ENCODE data around the gene TMTC4. TPM values are rescaled to one million over a fixed set of nuclear protein-coding genes. Genes with fewer than 3 reads are reported as not detected.

TMTC4 gene
- total and polyA plus RNA-seq, 2 of the 4 experiments (the other 2 are of a cell fraction), result 8.4 to 14.3 TPM

DNA sequence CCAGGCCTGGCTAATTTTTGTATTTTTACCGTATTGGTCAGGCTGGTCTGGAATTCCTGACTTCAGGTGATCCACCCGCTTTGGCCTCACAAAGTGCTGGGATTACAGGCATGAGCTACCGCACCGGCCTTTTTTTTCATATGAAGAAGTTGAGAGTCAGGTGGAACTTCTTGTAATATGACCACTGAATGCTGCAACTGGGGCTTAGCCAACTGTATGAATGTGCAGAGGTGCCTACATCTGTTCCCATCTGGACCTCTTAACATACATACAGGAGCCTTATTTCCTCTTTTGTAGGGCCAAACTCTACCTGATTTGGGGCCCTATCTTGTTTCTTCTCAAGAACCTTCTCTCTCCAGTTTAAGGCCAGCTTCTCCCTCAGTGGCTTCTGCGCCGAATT is 74.1 kb downstream of the TMTC4 start:
- Histone ChIP-seq H3K9ac (ENCODE audit: low read depth, low read length) (no peak overlapping the region), H3K14ac (replicated peaks; ENCODE audit: low read depth, low read length) (no peak overlapping the region), H4K91ac (ENCODE audit: insufficient read depth, low read depth, low read length) (no peak overlapping the region), H3K79me1 (ENCODE audit: low read depth in 1 of 2, low read length in 2 of 2) (no peaks in the 10 kb centered on the region), H3K4me3 (ENCODE audit: insufficient read depth, low read depth, low read length) (no peak overlapping the region), H3K36me3 (ENCODE audit: control insufficient read depth, insufficient read depth, low read length) (no peaks in the 10 kb centered on the region), H2AFZ (replicated peaks; ENCODE audit: low read length, poor library complexity) (no peak overlapping the region), H3K4ac (ENCODE audit: low read depth, low read length) (no peak overlapping the region), H2BK5ac (ENCODE audit: low read depth, low read length, poor library complexity, severe bottlenecking) (no peak overlapping the region), H2AK9ac (replicated peaks; ENCODE audit: low read depth, low read length, poor library complexity) (no peak overlapping the region), H4K20me1 (ENCODE audit: insufficient read depth, low read length) (no peaks in the 10 kb centered on the region), H4K5ac (ENCODE audit: low read depth, low read length) (no peak overlapping the region), H3K27ac (ENCODE audit: insufficient read depth, low read length) (no peak overlapping the region), H2BK120ac (ENCODE audit: low read depth, low read length) (no peak overlapping the region), H3K9me3 (ENCODE audit: control insufficient read depth, insufficient read depth, low read length) (no peaks in the 10 kb centered on the region; the same call in 1 of the 2 replicates), H3K23ac (ENCODE audit: low read depth, low read length) (no peak overlapping the region), H2BK15ac (ENCODE audit: low read depth, low read length) (no peak overlapping the region), H4K8ac (ENCODE audit: low read depth in 2 of 2, low read length in 2 of 2) (no peak overlapping the region), H3K4me2 (ENCODE audit: low read depth, low read length) (no peak overlapping the region), H3K27me3 (ENCODE audit: control insufficient read depth, insufficient read depth, low read length) (no peaks in the 10 kb centered on the region; the same call in 1 of the 2 replicates), H2AK5ac (ENCODE audit: low read depth, low read length) (no peak overlapping the region), H3K9me1 (ENCODE audit: insufficient read depth, low read length) (no peaks in the 10 kb centered on the region), H3K56ac (ENCODE audit: extremely low read depth, insufficient read depth, low read length) (no peak overlapping the region), H3K18ac (ENCODE audit: low read depth, low read length) (no peak overlapping the region), H2BK20ac (ENCODE audit: low read depth, low read length) (no peak overlapping the region), H3K4me1 (ENCODE audit: control insufficient read depth, insufficient read depth, low read length) (no peaks in the 10 kb centered on the region)
- intact Hi-C loops (cut with micrococcal nuclease), result no loop called here
- no peak for TF ChIP-seq ELK1 (IDR thresholded peaks at IDR 0.05; ENCODE audit: borderline replicate concordance, low read depth, low read length)
- TF ChIP-seq POLR2A (IDR thresholded peaks at IDR 0.05; ENCODE audit: low read depth, low read length), result no peak
- no peak for TF ChIP-seq RCOR1 (IDR thresholded peaks at IDR 0.05; ENCODE audit: insufficient replicate concordance, low read length)
- TF ChIP-seq MXI1 (IDR thresholded peaks at IDR 0.05; ENCODE audit: borderline replicate concordance, low read depth, low read length), result no peak
- TF ChIP-seq SMC3 (IDR thresholded peaks at IDR 0.05; ENCODE audit: low read depth, low read length), result no peak
- no peak for TF ChIP-seq FOS (IDR thresholded peaks at IDR 0.05; ENCODE audit: low read depth, low read length)
- TF ChIP-seq CTCF (conservative IDR thresholded peaks at IDR 0.05; ENCODE audit: low read depth, low read length), result no peak
- TF ChIP-seq, protein P1, sequence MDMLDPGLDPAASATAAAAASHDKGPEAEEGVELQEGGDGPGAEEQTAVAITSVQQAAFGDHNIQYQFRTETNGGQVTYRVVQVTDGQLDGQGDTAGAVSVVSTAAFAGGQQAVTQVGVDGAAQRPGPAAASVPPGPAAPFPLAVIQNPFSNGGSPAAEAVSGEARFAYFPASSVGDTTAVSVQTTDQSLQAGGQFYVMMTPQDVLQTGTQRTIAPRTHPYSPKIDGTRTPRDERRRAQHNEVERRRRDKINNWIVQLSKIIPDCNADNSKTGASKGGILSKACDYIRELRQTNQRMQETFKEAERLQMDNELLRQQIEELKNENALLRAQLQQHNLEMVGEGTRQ (IDR thresholded peaks at IDR 0.05; ENCODE audit: low read depth, low read length), result no peak
- TF ChIP-seq BHLHE40 (IDR thresholded peaks at IDR 0.05; ENCODE audit: low read depth, low read length), result no peak
- TF ChIP-seq RFX5 (IDR thresholded peaks at IDR 0.05; ENCODE audit: low read depth, low read length), result no peak
- no peak for TF ChIP-seq CHD1 (IDR thresholded peaks at IDR 0.05; ENCODE audit: low read depth, low read length)
- no peak for TF ChIP-seq NFE2L2 (IDR thresholded peaks at IDR 0.05; ENCODE audit: low read depth, low read length)
- TF ChIP-seq MAZ (IDR thresholded peaks at IDR 0.05; ENCODE audit: borderline replicate concordance, low read depth, low read length), result no peak
- no peak for TF ChIP-seq MAFK (IDR thresholded peaks at IDR 0.05; ENCODE audit: low read depth, low read length)
- no peak for TF ChIP-seq CEBPB (IDR thresholded peaks at IDR 0.05; ENCODE audit: low read depth, low read length)
- no peak for TF ChIP-seq RAD21 (IDR thresholded peaks at IDR 0.05; ENCODE audit: low read length)
- no TSS peak for BruUV-seq (replicated peaks)
- dilution Hi-C loops (cut with HindIII; ENCODE audit: low sequenced_read_pairs, unreplicated experiment), result no loop called here
- ChIA-PET CTCF (interaction anchor here (0.6 kb wide), 1 partner anchor 12 kb away, joined by 4 read pairs; no protein-coding TSS in a partner anchor), POLR2A (ENCODE audit: unreplicated experiment) (no interaction called here)
- in situ Hi-C loops (cut with MboI; ENCODE audit: low sequenced_read_pairs), result no loop called here
- ATAC-seq (ENCODE audit: low read depth), result no peak
- DNase-seq, result no peak
- WGBS, 2 experiments (ENCODE audit: extremely low coverage in 2 of 2, insufficient read length in 1 of 2), result 87% methylated on average over 3 of the region's 6 CpGs; no CpG with 5 or more reads in 1 of the 2 experiments

Data from IMR-90 (cell line).